ENCODE data around the gene ARTN.

GRCh38 chr1:43912607-43913006 is 21.0 kb upstream of the ARTN start:
- TF ChIP-seq CTCF (conservative IDR thresholded peaks at IDR 0.05): no peak
- TF ChIP-seq EZH2 (IDR thresholded peaks at IDR 0.05; ENCODE audit: low read depth): no peak
